Right hindlimb (tissue), 1 donor: ENCODE measurements around the gene IGF1.

Source experiments
- DNase-seq: peaks from one replicate; pipeline ENCODE4 v3.0.0-alpha.2; 2018

Gene IGF1

GRCh38 chr12:102480406-102480805 lies at the start of gene IGF1:
IGF1 (minus strand) TSS chr12:102480563; CDS start chr12:102480381, 182 bp downstream.
- DNase-seq = no peak

- no peak for DNase-seq
Measured at GRCh38 chr12:102528111-102528510, 47.7 kb upstream of the IGF1 start.

- no peak for DNase-seq
Measured at GRCh38 chr12:102527171-102527720, 46.9 kb upstream of the IGF1 start.

- no peak for DNase-seq
Measured at GRCh38 chr12:102526656-102527055, 46.3 kb upstream of the IGF1 start.

GRCh38 chr12:102522768-102523167 lies 42.4 kb upstream of the IGF1 start:
- no peak for DNase-seq

GRCh38 chr12:102521662-102522277 lies 41.4 kb upstream of the IGF1 start:
- DNase-seq = no peak

GRCh38 chr12:102518871-102519270 lies 38.5 kb upstream of the IGF1 start:
- no peak for DNase-seq

GRCh38 chr12:102514696-102515095 lies 34.3 kb upstream of the IGF1 start:
- no peak for DNase-seq

- DNase-seq = no peak
Measured at GRCh38 chr12:102513739-102514138, 33.4 kb upstream of the IGF1 start.

- DNase-seq = no peak
Measured at GRCh38 chr12:102513272-102513671, 32.9 kb upstream of the IGF1 start.

- DNase-seq = no peak
Measured at GRCh38 chr12:102512523-102512922, 32.2 kb upstream of the IGF1 start.

- no peak for DNase-seq
Measured at GRCh38 chr12:102511575-102511974, 31.2 kb upstream of the IGF1 start.

GRCh38 chr12:102510463-102510862 lies 30.1 kb upstream of the IGF1 start:
- no peak for DNase-seq

- no peak for DNase-seq
Measured at GRCh38 chr12:102510031-102510430, 29.7 kb upstream of the IGF1 start.

GRCh38 chr12:102509123-102509626 lies 28.8 kb upstream of the IGF1 start:
- no peak for DNase-seq

GRCh38 chr12:102508052-102508451 lies 27.7 kb upstream of the IGF1 start:
- DNase-seq = no peak

GRCh38 chr12:102507301-102507700 lies 26.9 kb upstream of the IGF1 start:
- DNase-seq = no peak

GRCh38 chr12:102504871-102505270 lies 24.5 kb upstream of the IGF1 start:
- no peak for DNase-seq

- no peak for DNase-seq
Measured at GRCh38 chr12:102504280-102504679, 23.9 kb upstream of the IGF1 start.

GRCh38 chr12:102503831-102504230 lies 23.5 kb upstream of the IGF1 start:
- no peak for DNase-seq

- no peak for DNase-seq
Measured at GRCh38 chr12:102503056-102503681, 22.8 kb upstream of the IGF1 start.

- no peak for DNase-seq
Measured at GRCh38 chr12:102501773-102502172, 21.4 kb upstream of the IGF1 start.

- no peak for DNase-seq
Measured at GRCh38 chr12:102498471-102498870, 18.1 kb upstream of the IGF1 start.

GRCh38 chr12:102497743-102498142 lies 17.4 kb upstream of the IGF1 start:
- no peak for DNase-seq
